ENCODE data around the gene KRT2. TPM values are rescaled to one million over a fixed set of nuclear protein-coding genes. Genes with fewer than 3 reads are reported as not detected.

Gene KRT2
- total and polyA plus RNA-seq, 2 of the 8 experiments (the other 6 are each of a cell fraction or from before 2014, with no cell fraction given), result not detected

DNA sequence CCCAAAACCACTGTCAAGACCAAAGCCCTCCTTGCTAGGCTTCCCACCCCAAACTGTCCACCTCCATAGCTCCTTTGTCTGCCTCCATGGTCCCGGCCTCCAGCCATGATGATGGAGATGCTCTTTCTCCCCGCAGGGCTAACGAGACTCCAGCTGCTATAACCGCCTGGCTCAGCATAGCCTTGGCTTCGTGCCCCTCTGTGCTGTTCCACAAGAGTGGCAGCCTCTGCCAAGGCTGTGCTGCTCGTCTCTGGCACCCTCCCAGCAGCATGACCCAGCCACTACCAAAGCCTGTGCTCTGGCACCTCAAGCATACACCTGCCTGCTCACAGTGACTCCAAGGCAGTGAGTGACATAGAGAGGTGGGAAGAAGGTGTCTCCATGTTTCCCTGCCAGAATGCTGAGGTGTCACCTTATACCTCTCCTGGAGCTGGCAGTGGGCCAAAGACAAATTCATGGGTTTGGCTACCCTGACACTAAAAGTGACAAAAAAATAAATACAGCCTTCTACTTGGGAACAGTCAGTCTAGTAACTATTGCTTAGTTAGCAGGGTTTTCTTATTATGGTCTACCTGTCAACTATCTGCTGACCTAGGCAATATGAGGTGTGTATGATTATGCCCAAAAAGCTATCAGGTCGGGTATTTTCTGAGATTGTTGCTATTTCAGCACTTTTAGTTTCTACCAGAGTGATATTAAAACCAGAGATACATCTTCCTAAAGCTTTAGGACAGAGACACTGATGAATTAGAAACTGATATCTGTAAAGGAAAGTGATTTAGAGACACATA is 17.6 kb downstream of the KRT2 start:
- Histone ChIP-seq H3K4me2 (ENCODE audit: insufficient read depth in 1 of 2, low read depth in 2 of 2, low read length in 2 of 2) (no peak overlapping the region), H2BK120ac (replicated peaks; ENCODE audit: low read depth, low read length) (no peak overlapping the region), H3K56ac (replicated peaks; ENCODE audit: insufficient read length, low read depth, low read length) (no peak overlapping the region), H2BK5ac (ENCODE audit: low read depth, low read length) (no peak overlapping the region), H3K9ac (replicated peaks in 1 of 4; ENCODE audit: extremely low read depth in 1 of 4, low read depth in 3 of 4, low read length in 3 of 4) (no peak overlapping the region), H3K4me3 (ENCODE audit: extremely low read depth in 1 of 4, insufficient read depth in 2 of 4, low read depth in 3 of 4, low read length in 4 of 4) (no peak overlapping the region), H2AFZ (ENCODE audit: low read length) (no peak overlapping the region), H4K91ac (replicated peaks; ENCODE audit: insufficient read length, low read length) (no peak overlapping the region), H2BK20ac (ENCODE audit: low read length) (no peak overlapping the region), H3K36me3 (ENCODE audit: control insufficient read depth in 2 of 4, insufficient read depth in 4 of 4, low read length in 3 of 4) (no peaks in the 10 kb centered on the region), H3K4me1 (replicated peaks in 1 of 4; ENCODE audit: control insufficient read depth in 3 of 4, insufficient read depth in 4 of 4, low read length in 3 of 4) (no peaks in the 10 kb centered on the region), H4K20me1 (replicated peaks in 1 of 2; ENCODE audit: control insufficient read depth in 1 of 2, insufficient read depth in 2 of 2, low read length in 2 of 2) (no peaks in the 10 kb centered on the region), H3K79me2 (ENCODE audit: control insufficient read depth in 1 of 2, insufficient read depth in 2 of 2, low read length in 2 of 2) (no peaks in the 10 kb centered on the region), H3K27ac (ENCODE audit: low read depth, low read length) (no peak overlapping the region), H2AK5ac (ENCODE audit: low read depth, low read length) (no peak overlapping the region), H4K5ac (ENCODE audit: insufficient read length, low read depth, low read length) (no peak overlapping the region), H3K27me3 (replicated peaks in 1 of 4; ENCODE audit: control insufficient read depth in 3 of 4, extremely low read depth in 1 of 4, insufficient read depth in 3 of 4, low read length in 3 of 4) (no peaks in the 10 kb centered on the region; a peak in 1 of 7 replicates), H3K18ac (ENCODE audit: extremely low read depth, low read length) (no peak overlapping the region), H2BK15ac (ENCODE audit: low read length) (no peak overlapping the region), H3K23ac (ENCODE audit: insufficient read length) (no peak overlapping the region), H3K14ac (ENCODE audit: insufficient read length) (peak overlapping the region; percentile 91), H3K4ac (replicated peaks; ENCODE audit: insufficient read length, low read depth, low read length) (no peak overlapping the region), H4K8ac (ENCODE audit: extremely low read depth, insufficient read depth, low read length) (no peak overlapping the region), H2BK12ac (ENCODE audit: low read depth, low read length) (no peak overlapping the region), H3K23me2 (ENCODE audit: low read depth, low read length) (no peaks in the 10 kb centered on the region), H3K79me1 (ENCODE audit: low read depth, low read length) (no peaks in the 10 kb centered on the region), H3K9me3 (ENCODE audit: insufficient read depth in 2 of 2, low read depth in 1 of 2, low read length in 1 of 2) (no peaks in the 10 kb centered on the region)
- no peak for TF ChIP-seq E2F6 (IDR thresholded peaks at IDR 0.05)
- no peak for TF ChIP-seq SUZ12 (IDR thresholded peaks at IDR 0.05; ENCODE audit: low read length)
- no peak for TF ChIP-seq HDAC6 (IDR thresholded peaks at IDR 0.05; ENCODE audit: low read depth, low read length)
- no peak for TF ChIP-seq EGR1 (IDR thresholded peaks at IDR 0.05; ENCODE audit: borderline replicate concordance, low read depth, low read length)
- no peak for TF ChIP-seq ASH2L (IDR thresholded peaks at IDR 0.05; ENCODE audit: low read length)
- TF ChIP-seq SRF (IDR thresholded peaks at IDR 0.05; ENCODE audit: low read depth, low read length), result no peak
- TF ChIP-seq CEBPB (IDR thresholded peaks at IDR 0.05; ENCODE audit: low read depth, low read length), result no peak
- TF ChIP-seq POU5F1 (IDR thresholded peaks at IDR 0.05; ENCODE audit: low read depth, low read length), result no peak
- peak in 1 of 2 experiments; percentile 14 for DNase-seq (ENCODE audit: low read depth in 1 of 2, low spot score in 2 of 2)
- WGBS, 2 experiments (ENCODE audit: extremely low coverage in 1 of 2, insufficient coverage in 1 of 2, insufficient read length in 1 of 2, insufficient replicate concordance in 2 of 2, low coverage in 1 of 2, low lambda C conversion rate in 2 of 2, missing lambda C conversion rate in 1 of 2), result 78% methylated on average over 6 of the region's 7 CpGs; no CpG with 5 or more reads in 1 of the 2 experiments
- ChIA-PET CTCF (ENCODE audit: partially characterized antibody) (interaction anchor here (0.7 to 2.5 kb wide), 4 partner anchors 8 to 73 kb away, joined by 3 to 8 read pairs (median 3); no protein-coding TSS in a partner anchor), POLR2A (ENCODE audit: partially characterized antibody) (no interaction called here)
- no peak for FAIRE-seq
